ENCODE measurements around the gene TMEM126A.

The TMEM126A gene

GRCh38 chr11:85699957-85700741, 52.4 kb downstream of the TMEM126A start:
- ChIA-PET POLR2A (no interaction called here), CTCF (interaction anchor here (0.7 kb wide), 3 partner anchors 12 to 1614 kb away, joined by 3 read pairs; no protein-coding TSS in a partner anchor)
- Histone ChIP-seq H3K27ac (ENCODE audit: extremely low read depth, low read depth, low read length) (no peak overlapping the region), H3K4me3 (ENCODE audit: low read depth, low read length) (no peak overlapping the region), H3K36me3 (ENCODE audit: control insufficient read depth in 2 of 2, insufficient read depth in 1 of 2, low read length in 2 of 2) (no peaks in the 10 kb centered on the region), H3K9me3 (ENCODE audit: control insufficient read depth, insufficient read depth, low read depth, low read length) (no peaks in the 10 kb centered on the region), H3K4me1 (ENCODE audit: control insufficient read depth, insufficient read depth, low read length) (no peaks in the 10 kb centered on the region)
- TF ChIP-seq ZNF404 (tag by site-specific recombination; IDR thresholded peaks at IDR 0.05) = no peak
- TF ChIP-seq BCL11A (tag by site-specific recombination; IDR thresholded peaks at IDR 0.05; ENCODE audit: low read depth) = no peak
- TF ChIP-seq ZNF660 (tag by site-specific recombination; IDR thresholded peaks at IDR 0.05) = no peak
- no peak for TF ChIP-seq ZNF610 (tag by site-specific recombination; IDR thresholded peaks at IDR 0.05; ENCODE audit: borderline replicate concordance)
- no peak for TF ChIP-seq ZNF416 (tag by site-specific recombination; IDR thresholded peaks at IDR 0.05)
- no peak for TF ChIP-seq ZNF214 (tag by site-specific recombination; IDR thresholded peaks at IDR 0.05; ENCODE audit: borderline replicate concordance)
- no peak for TF ChIP-seq ZBTB10 (tag by site-specific recombination; IDR thresholded peaks at IDR 0.05)
- TF ChIP-seq ZNF354C (tag by site-specific recombination; IDR thresholded peaks at IDR 0.05; ENCODE audit: borderline replicate concordance, low read depth) = no peak
- no peak for TF ChIP-seq ZNF146 (tag by site-specific recombination; IDR thresholded peaks at IDR 0.05)
- TF ChIP-seq, protein P1, sequence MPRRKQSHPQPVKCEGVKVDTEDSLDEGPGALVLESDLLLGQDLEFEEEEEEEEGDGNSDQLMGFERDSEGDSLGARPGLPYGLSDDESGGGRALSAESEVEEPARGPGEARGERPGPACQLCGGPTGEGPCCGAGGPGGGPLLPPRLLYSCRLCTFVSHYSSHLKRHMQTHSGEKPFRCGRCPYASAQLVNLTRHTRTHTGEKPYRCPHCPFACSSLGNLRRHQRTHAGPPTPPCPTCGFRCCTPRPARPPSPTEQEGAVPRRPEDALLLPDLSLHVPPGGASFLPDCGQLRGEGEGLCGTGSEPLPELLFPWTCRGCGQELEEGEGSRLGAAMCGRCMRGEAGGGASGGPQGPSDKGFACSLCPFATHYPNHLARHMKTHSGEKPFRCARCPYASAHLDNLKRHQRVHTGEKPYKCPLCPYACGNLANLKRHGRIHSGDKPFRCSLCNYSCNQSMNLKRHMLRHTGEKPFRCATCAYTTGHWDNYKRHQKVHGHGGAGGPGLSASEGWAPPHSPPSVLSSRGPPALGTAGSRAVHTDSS (tag by site-specific recombination; IDR thresholded peaks at IDR 0.05) = no peak
- TF ChIP-seq, protein P2, sequence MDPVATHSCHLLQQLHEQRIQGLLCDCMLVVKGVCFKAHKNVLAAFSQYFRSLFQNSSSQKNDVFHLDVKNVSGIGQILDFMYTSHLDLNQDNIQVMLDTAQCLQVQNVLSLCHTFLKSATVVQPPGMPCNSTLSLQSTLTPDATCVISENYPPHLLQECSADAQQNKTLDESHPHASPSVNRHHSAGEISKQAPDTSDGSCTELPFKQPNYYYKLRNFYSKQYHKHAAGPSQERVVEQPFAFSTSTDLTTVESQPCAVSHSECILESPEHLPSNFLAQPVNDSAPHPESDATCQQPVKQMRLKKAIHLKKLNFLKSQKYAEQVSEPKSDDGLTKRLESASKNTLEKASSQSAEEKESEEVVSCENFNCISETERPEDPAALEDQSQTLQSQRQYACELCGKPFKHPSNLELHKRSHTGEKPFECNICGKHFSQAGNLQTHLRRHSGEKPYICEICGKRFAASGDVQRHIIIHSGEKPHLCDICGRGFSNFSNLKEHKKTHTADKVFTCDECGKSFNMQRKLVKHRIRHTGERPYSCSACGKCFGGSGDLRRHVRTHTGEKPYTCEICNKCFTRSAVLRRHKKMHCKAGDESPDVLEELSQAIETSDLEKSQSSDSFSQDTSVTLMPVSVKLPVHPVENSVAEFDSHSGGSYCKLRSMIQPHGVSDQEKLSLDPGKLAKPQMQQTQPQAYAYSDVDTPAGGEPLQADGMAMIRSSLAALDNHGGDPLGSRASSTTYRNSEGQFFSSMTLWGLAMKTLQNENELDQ (tag by site-specific recombination; IDR thresholded peaks at IDR 0.05; ENCODE audit: low read depth) = no peak
- no peak for TF ChIP-seq ZNF624 (tag by site-specific recombination; IDR thresholded peaks at IDR 0.05)
- TF ChIP-seq PBX3 (CRISPR knock-in tag; IDR thresholded peaks at IDR 0.05) = no peak
- TF ChIP-seq, protein P3, sequence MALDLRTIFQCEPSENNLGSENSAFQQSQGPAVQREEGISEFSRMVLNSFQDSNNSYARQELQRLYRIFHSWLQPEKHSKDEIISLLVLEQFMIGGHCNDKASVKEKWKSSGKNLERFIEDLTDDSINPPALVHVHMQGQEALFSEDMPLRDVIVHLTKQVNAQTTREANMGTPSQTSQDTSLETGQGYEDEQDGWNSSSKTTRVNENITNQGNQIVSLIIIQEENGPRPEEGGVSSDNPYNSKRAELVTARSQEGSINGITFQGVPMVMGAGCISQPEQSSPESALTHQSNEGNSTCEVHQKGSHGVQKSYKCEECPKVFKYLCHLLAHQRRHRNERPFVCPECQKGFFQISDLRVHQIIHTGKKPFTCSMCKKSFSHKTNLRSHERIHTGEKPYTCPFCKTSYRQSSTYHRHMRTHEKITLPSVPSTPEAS (tag by site-specific recombination; IDR thresholded peaks at IDR 0.05) = no peak
- no peak for TF ChIP-seq ZBTB17 (tag by site-specific recombination; IDR thresholded peaks at IDR 0.05)
- no peak for TF ChIP-seq ZNF558 (tag by site-specific recombination; IDR thresholded peaks at IDR 0.05)
- TF ChIP-seq, protein P4, sequence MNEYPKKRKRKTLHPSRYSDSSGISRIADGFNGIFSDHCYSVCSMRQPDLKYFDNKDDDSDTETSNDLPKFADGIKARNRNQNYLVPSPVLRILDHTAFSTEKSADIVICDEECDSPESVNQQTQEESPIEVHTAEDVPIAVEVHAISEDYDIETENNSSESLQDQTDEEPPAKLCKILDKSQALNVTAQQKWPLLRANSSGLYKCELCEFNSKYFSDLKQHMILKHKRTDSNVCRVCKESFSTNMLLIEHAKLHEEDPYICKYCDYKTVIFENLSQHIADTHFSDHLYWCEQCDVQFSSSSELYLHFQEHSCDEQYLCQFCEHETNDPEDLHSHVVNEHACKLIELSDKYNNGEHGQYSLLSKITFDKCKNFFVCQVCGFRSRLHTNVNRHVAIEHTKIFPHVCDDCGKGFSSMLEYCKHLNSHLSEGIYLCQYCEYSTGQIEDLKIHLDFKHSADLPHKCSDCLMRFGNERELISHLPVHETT (tag by site-specific recombination; IDR thresholded peaks at IDR 0.05) = no peak
- no peak for TF ChIP-seq SP7 (tag by site-specific recombination; IDR thresholded peaks at IDR 0.05)
- TF ChIP-seq ZNF155 (tag by site-specific recombination; IDR thresholded peaks at IDR 0.05) = no peak
